BJ (cell line): Measurements from ENCODE around the gene MICAL1. TPM values are rescaled to one million over a fixed set of nuclear protein-coding genes. Genes with fewer than 3 reads are reported as not detected.

Experiments used
- CTCF ChIA-PET: fragments of 350-600 bp; formaldehyde crosslinking; extraction: SDS; loops from one replicate; lab custom pipeline; 2021; ENCODE audit warnings: antibody characterized with exemption, inconsistent platforms; lab: Yijun Ruan, JAX
- POLR2A ChIA-PET: fragments of 300-600 bp; sonication (Branson Sonifier 250); formaldehyde crosslinking; extraction: SDS; loops from one replicate; lab custom pipeline; 2021; ENCODE audit warnings: antibody characterized with exemption; lab: Charles Lee
- DNase-seq: peaks from one replicate; pipeline ENCODE4 v3.0.0-alpha.2; 2011; ENCODE audit warnings: low read depth
- H3K27me3 ChIP-seq: 2 replicates; pipeline ENCODE4 v1.6.0; 2011; ENCODE audit warnings: low read length; ENCODE audit not compliant: control insufficient read depth, insufficient read depth
- H3K36me3 ChIP-seq: 2 replicates; pipeline ENCODE4 v1.5.1; 2011; ENCODE audit warnings: low read length; ENCODE audit not compliant: control insufficient read depth, insufficient read depth
- H3K4me3 ChIP-seq: 2 replicates; pipeline ENCODE4 v1.5.1; 2011; ENCODE audit warnings: low read depth, mild to moderate bottlenecking, control low read depth, low read length
- CTCF ChIP-seq: IDR thresholded peaks from 2 replicates; pipeline ENCODE4 v1.5.1; 2011; ENCODE audit warnings: low read depth, mild to moderate bottlenecking, control low read depth, inconsistent platforms, low read length, moderate library complexity; ENCODE audit not compliant: insufficient read depth
- polyA plus RNA-seq: library from polyadenylated mRNA; depleted of rRNA; stranded (reverse); fragments of >200 nt; gene quantifications from 2 replicates; pipeline ENCODE4 v1.2.3, GENCODE V29; 2011

MICAL1 gene
- polyA plus RNA-seq, 1 experiment: 84.6 TPM

GRCh38 chr6:109496036-109496772 is 40.6 kb upstream of the MICAL1 start:
- TF ChIP-seq CTCF: no peak
- no peak for DNase-seq
- POLR2A ChIA-PET: interaction anchor here (0.6 kb wide), 1 partner anchor 265 kb away, joined by 4 read pairs; no protein-coding TSS in a partner anchor
- Histone ChIP-seq H3K4me3 (no peak overlapping the region), H3K36me3 (no peaks in the 10 kb centered on the region), H3K27me3 (peaks cover 3% of the 10 kb centered on the region; the same call in 1 of the 2 replicates)
- CTCF ChIA-PET: interaction anchor here (1.4 kb wide), 1 partner anchor 12 kb away, joined by 6 read pairs; no protein-coding TSS in a partner anchor

DNA sequence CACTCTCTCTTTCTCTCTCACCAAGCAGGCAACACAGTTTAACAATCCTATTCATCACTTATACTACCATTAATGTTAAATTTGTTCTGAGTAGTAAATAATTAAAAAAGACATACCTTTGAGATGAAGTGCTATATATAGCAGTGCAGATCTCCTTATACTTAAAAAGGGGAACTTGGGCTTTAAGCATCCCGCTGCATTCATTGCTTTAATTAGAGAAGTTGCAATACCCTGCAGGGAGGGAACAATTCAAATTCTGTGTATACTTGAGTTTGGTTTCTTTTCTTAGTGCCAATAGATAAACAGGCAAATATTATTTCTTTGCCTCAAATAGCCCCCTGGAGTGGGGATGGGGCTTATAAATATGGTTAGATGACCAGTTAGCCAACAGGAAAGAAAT is 38.3 kb upstream of the MICAL1 start:
- no peak for TF ChIP-seq CTCF
- ChIA-PET POLR2A (no interaction called here), CTCF (no interaction called here)
- Histone ChIP-seq H3K27me3 (0 out of 2 replicates have a peak, but pooled peaks cover 3% of the 10 kb centered on the region), H3K36me3 (no peaks in the 10 kb centered on the region), H3K4me3 (no peak overlapping the region)
- no peak for DNase-seq

- no peak overlapping the region for H3K4me3 ChIP-seq
- H3K27me3 ChIP-seq: 0 out of 2 replicates have a peak, but pooled peaks cover 1% of the 10 kb centered on the region
- CTCF ChIA-PET: no interaction called here
- H3K36me3 ChIP-seq: no peaks in the 10 kb centered on the region
- POLR2A ChIA-PET: no interaction called here
- TF ChIP-seq CTCF: no peak
- no peak for DNase-seq
Measured at GRCh38 chr6:109491207-109491938, 35.8 kb upstream of the MICAL1 start.

GRCh38 chr6:109490713-109491112 is 35.1 kb upstream of the MICAL1 start:
- POLR2A ChIA-PET: no interaction called here
- H3K36me3 ChIP-seq: no peaks in the 10 kb centered on the region
- 0 out of 2 replicates have a peak, but pooled peaks cover 1% of the 10 kb centered on the region for H3K27me3 ChIP-seq
- CTCF ChIA-PET: no interaction called here
- no peak for DNase-seq
- no peak overlapping the region for H3K4me3 ChIP-seq
- no peak for TF ChIP-seq CTCF

DNA sequence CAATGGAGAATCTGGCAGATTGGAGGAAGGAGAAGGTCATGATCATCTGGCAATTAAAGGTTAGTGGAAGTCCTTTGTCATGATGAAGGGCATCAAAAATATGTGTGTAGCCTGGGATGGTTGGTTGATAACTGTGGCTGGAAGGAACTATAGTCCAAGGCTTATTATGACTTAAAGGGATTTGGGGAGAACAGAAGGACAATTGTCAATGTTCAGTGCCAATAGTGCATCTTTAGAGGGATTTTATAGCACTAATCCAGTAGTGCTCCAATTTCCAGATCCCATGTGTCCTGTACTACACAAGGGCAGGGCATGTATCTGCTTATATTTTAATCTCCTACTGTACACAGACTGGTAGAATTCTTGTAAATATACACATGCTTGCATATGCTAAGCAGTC is 32.4 kb upstream of the MICAL1 start:
- TF ChIP-seq CTCF: no peak
- ChIA-PET POLR2A (no interaction called here), CTCF (no interaction called here)
- 0 out of 2 replicates have a peak, but pooled peaks cover 2% of the 10 kb centered on the region for H3K27me3 ChIP-seq
- DNase-seq: no peak
- H3K4me3 ChIP-seq: no peak overlapping the region
- H3K36me3 ChIP-seq: no peaks in the 10 kb centered on the region
